ENCODE data around the gene PKP3. TPM values are rescaled to one million over a fixed set of nuclear protein-coding genes. Genes with fewer than 3 reads are reported as not detected.

PKP3 gene
- total and polyA plus RNA-seq, 9 of the 15 experiments (the other 6 are each of a cell fraction or from before 2014, with no cell fraction given): 0.11 to 110 (median 30.7) TPM

- Histone ChIP-seq H2AFZ (ENCODE audit: low read depth, low read length) (no peak overlapping the region; the same call in 1 of the 2 replicates), H3K4me1 (replicated peaks in 1 of 2; ENCODE audit: control insufficient read depth in 2 of 2, insufficient read depth in 2 of 2, low read length in 2 of 2) (peaks cover 15 to 57% of the 10 kb centered on the region in 2 experiments), H3K4me3 (no peak overlapping the region), H3K9me3 (replicated peaks; ENCODE audit: control insufficient read depth, insufficient read depth, low read depth, low read length) (peaks cover 7% of the 10 kb centered on the region), H3K9ac (ENCODE audit: insufficient read depth in 1 of 2, low read depth in 2 of 2, low read length in 2 of 2) (no peak overlapping the region), H4K20me1 (replicated peaks; ENCODE audit: control insufficient read depth, insufficient read depth, low read length) (no peaks in the 10 kb centered on the region), H3K9me1 (ENCODE audit: control insufficient read depth, insufficient read depth, low read length) (peaks cover 2% of the 10 kb centered on the region), H3K4me2 (ENCODE audit: insufficient read depth, low read length) (no peak overlapping the region), H3K36me3 (ENCODE audit: control insufficient read depth, insufficient read depth, low read length) (no peaks in the 10 kb centered on the region), H3K79me2 (ENCODE audit: control insufficient read depth, insufficient read depth, low read length) (peaks cover 10% of the 10 kb centered on the region), H3K27me3 (ENCODE audit: control insufficient read depth in 2 of 2, insufficient read depth in 2 of 2, low read length in 2 of 2) (peaks cover 0 to 4% of the 10 kb centered on the region in 2 experiments; a peak in 2 of 5 replicates), H3K27ac (ENCODE audit: extremely low read depth, low read depth, low read length) (no peak overlapping the region)
- in situ Hi-C loops (cut with MboI) (loop anchor here (10.0 kb wide), 1 partner anchor 151 kb away; no protein-coding TSS in a partner anchor), intact Hi-C loops (cut with micrococcal nuclease) (no loop called here)
- ATAC-seq (no peak), FAIRE-seq (no peak), DNase-seq (ENCODE audit: extremely low read depth in 1 of 4, low spot score in 3 of 4) (no peak)
- WGBS (ENCODE audit: insufficient coverage, low coverage, missing lambda C conversion rate): 62% methylated on average over 14 of the region's 16 CpGs
- CTCF ChIA-PET (ENCODE audit: low intra/inter-chr PET ratio): no interaction called here
- BruUV-seq (replicated peaks): no TSS peak
- TF ChIP-seq NFE2L1 (tag; IDR thresholded peaks at IDR 0.05; ENCODE audit: borderline replicate concordance, low read depth) (no peak), ZNF23 (CRISPR knock-in tag; IDR thresholded peaks at IDR 0.05) (no peak), ZNF347 (CRISPR knock-in tag; IDR thresholded peaks at IDR 0.05; ENCODE audit: low read depth) (no peak), POLR2G (IDR thresholded peaks at IDR 0.05; ENCODE audit: low read depth, low read length) (no peak), ZNF586 (CRISPR knock-in tag; conservative IDR thresholded peaks at IDR 0.05) (no peak), ZBTB2 (IDR thresholded peaks at IDR 0.05) (no peak), CEBPB (tag; IDR thresholded peaks at IDR 0.05) (no peak)
- TF ChIP-seq, protein P1, sequence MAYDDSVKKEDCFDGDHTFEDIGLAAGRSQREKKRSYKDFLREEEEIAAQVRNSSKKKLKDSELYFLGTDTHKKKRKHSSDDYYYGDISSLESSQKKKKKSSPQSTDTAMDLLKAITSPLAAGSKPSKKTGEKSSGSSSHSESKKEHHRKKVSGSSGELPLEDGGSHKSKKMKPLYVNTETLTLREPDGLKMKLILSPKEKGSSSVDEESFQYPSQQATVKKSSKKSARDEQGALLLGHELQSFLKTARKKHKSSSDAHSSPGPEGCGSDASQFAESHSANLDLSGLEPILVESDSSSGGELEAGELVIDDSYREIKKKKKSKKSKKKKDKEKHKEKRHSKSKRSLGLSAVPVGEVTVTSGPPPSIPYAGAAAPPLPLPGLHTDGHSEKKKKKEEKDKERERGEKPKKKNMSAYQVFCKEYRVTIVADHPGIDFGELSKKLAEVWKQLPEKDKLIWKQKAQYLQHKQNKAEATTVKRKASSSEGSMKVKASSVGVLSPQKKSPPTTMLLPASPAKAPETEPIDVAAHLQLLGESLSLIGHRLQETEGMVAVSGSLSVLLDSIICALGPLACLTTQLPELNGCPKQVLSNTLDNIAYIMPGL (CRISPR knock-in tag; IDR thresholded peaks at IDR 0.05): no peak
- POLR2A ChIA-PET: interaction anchor here (0.7 kb wide), 1 partner anchor 112 kb away, joined by 3 read pairs; no protein-coding TSS in a partner anchor
Observed at GRCh38 chr11:365831-366230, 28.2 kb upstream of the PKP3 start.

Data from K562 (cell line).